SU-DHL-6 (cell line): ENCODE data around the gene RPS15.

Experiments
- H2AFZ ChIP-seq: fragments of 200-600 bp; sonication (generic); 2 replicates; pipeline ENCODE4 v1.6.1; 2014; ENCODE audit warnings: low read depth, mild to moderate bottlenecking, moderate library complexity, mixed read lengths, antibody characterized with exemption, low read length; ENCODE audit not compliant: severe bottlenecking
- H3F3A ChIP-seq: fragments of 200-600 bp; shearing (Covaris generic); 2 replicates; pipeline ENCODE4 v1.6.0; 2016; ENCODE audit warnings: antibody characterized with exemption, mild to moderate bottlenecking; ENCODE audit not compliant: insufficient read depth
- H3K27ac ChIP-seq: fragments of 200-600 bp; sonication (generic); 2 replicates; pipeline ENCODE4 v1.5.1; 2016; ENCODE audit warnings: low read depth, mild to moderate bottlenecking, low read length, moderate library complexity, mixed read lengths
- H3K27me3 ChIP-seq: fragments of 200-600 bp; sonication (generic), shearing (Covaris generic); 2 replicates; pipeline ENCODE4 v1.6.0; 2014; ENCODE audit warnings: mild to moderate bottlenecking, low read length
- H3K36me3 ChIP-seq: fragments of 200-600 bp; sonication (generic); 2 replicates; pipeline ENCODE4 v1.6.1; 2014; ENCODE audit warnings: mild to moderate bottlenecking, low read length, mixed read lengths
- H3K4me2 ChIP-seq: fragments of 300-600, 200-600 bp; shearing (Covaris generic), sonication (generic); 2 replicates; pipeline ENCODE4 v1.6.0; 2014; ENCODE audit warnings: low read length, low read depth, mild to moderate bottlenecking; ENCODE audit not compliant: poor library complexity, severe bottlenecking
- H3K4me3 ChIP-seq: fragments of 200-600 bp; sonication (generic); 2 replicates; pipeline ENCODE4 v1.5.1; 2014; ENCODE audit warnings: antibody characterized with exemption, low read length, mild to moderate bottlenecking, mixed read lengths; ENCODE audit not compliant: insufficient read depth, poor library complexity, severe bottlenecking
- H3K79me2 ChIP-seq: fragments of 200-600 bp; sonication (generic); 2 replicates; pipeline ENCODE4 v1.6.1; 2014; ENCODE audit warnings: mild to moderate bottlenecking, low read length, moderate library complexity; ENCODE audit not compliant: insufficient read depth
- H3K9ac ChIP-seq: fragments of 200-600 bp; sonication (generic); 2 replicates; pipeline ENCODE4 v1.7.0; 2014; ENCODE audit warnings: mild to moderate bottlenecking, low read length
- H3K9me2 ChIP-seq: fragments of 200-600 bp; sonication (generic); replicated peaks from 2 replicates; pipeline ENCODE4 v1.6.1; 2014; ENCODE audit warnings: low read length; ENCODE audit not compliant: insufficient read depth
- H3K9me3 ChIP-seq: fragments of 200-600 bp; sonication (generic); 2 replicates; pipeline ENCODE4 v1.6.1; 2014; ENCODE audit warnings: low read length, mixed read lengths; ENCODE audit not compliant: insufficient read depth
- H4K20me1 ChIP-seq: fragments of 200-600 bp; sonication (generic); 2 replicates; pipeline ENCODE4 v1.6.1; 2014; ENCODE audit warnings: low read depth, mild to moderate bottlenecking, antibody characterized with exemption, low read length, moderate library complexity, mixed read lengths
- CTCF ChIP-seq: fragments of 200-600 bp; sonication (generic); IDR thresholded peaks from one replicate; pipeline ENCODE4 v1.5.1; 2017; ENCODE audit warnings: antibody characterized with exemption, mild to moderate bottlenecking, low read length, moderate library complexity; ENCODE audit not compliant: insufficient read depth, poor library complexity, severe bottlenecking
- EZH2phosphoT487 ChIP-seq: fragments of 200-600 bp; sonication (generic), shearing (Covaris generic); conservative IDR thresholded peaks from 2 replicates; pipeline ENCODE4 v1.6.1; 2018; ENCODE audit warnings: mild to moderate bottlenecking, antibody characterized with exemption, low read length, moderate library complexity, mixed read lengths

Gene RPS15

GRCh38 chr19:1431759-1432506 is 6.3 kb upstream of the RPS15 start:
- no peaks in the 10 kb centered on the region for H4K20me1 ChIP-seq
- H3K27me3 ChIP-seq, result no peaks in the 10 kb centered on the region
- TF ChIP-seq EZH2phosphoT487 (no peak), CTCF (no peak)
- H3K27ac ChIP-seq, result no peak overlapping the region
- no peak overlapping the region for H3K4me3 ChIP-seq
- H3F3A ChIP-seq, result peaks cover 14% of the 10 kb centered on the region
- H3K79me2 ChIP-seq, result peaks cover 9% of the 10 kb centered on the region
- H2AFZ ChIP-seq, result no peak overlapping the region
- no peak overlapping the region for H3K9ac ChIP-seq
- peaks cover 11% of the 10 kb centered on the region; the same call in 1 of the 2 replicates for H3K36me3 ChIP-seq
- no peaks in the 10 kb centered on the region for H3K9me2 ChIP-seq
- H3K9me3 ChIP-seq, result no peaks in the 10 kb centered on the region
- H3K4me2 ChIP-seq, result no peak overlapping the region

- no peaks in the 10 kb centered on the region for H3K9me2 ChIP-seq
- no peaks in the 10 kb centered on the region for H3K9me3 ChIP-seq
- H3K27ac ChIP-seq, result no peak overlapping the region
- no peaks in the 10 kb centered on the region for H4K20me1 ChIP-seq
- no peak overlapping the region for H3K4me2 ChIP-seq
- H3K79me2 ChIP-seq, result peaks cover 6% of the 10 kb centered on the region; the same call in 1 of the 2 replicates
- TF ChIP-seq CTCF, result no peak
- no peak for TF ChIP-seq EZH2phosphoT487
- no peaks in the 10 kb centered on the region for H3K27me3 ChIP-seq
- H2AFZ ChIP-seq, result no peak overlapping the region
- peaks cover 18% of the 10 kb centered on the region for H3F3A ChIP-seq
- H3K36me3 ChIP-seq, result peaks cover 11% of the 10 kb centered on the region; the same call in 1 of the 2 replicates
- H3K4me3 ChIP-seq, result no peak overlapping the region
- no peak overlapping the region for H3K9ac ChIP-seq
Observed at GRCh38 chr19:1432507-1432887, 5.7 kb upstream of the RPS15 start.

- no peak overlapping the region for H2AFZ ChIP-seq
Observed at GRCh38 chr19:1433119-1434039, 4.8 kb upstream of the RPS15 start.

More at GRCh38 chr19:1433119-1434039, 4.8 kb upstream of the RPS15 start:
- H4K20me1 ChIP-seq, result no peaks in the 10 kb centered on the region
- peaks cover 26% of the 10 kb centered on the region for H3F3A ChIP-seq
- H3K79me2 ChIP-seq, result peaks cover 3% of the 10 kb centered on the region
- H3K27ac ChIP-seq, result no peak overlapping the region
- TF ChIP-seq EZH2phosphoT487, result no peak
- TF ChIP-seq CTCF, result no peak
- no peak overlapping the region for H3K4me2 ChIP-seq
- no peak overlapping the region for H3K9ac ChIP-seq
- H3K4me3 ChIP-seq, result no peak overlapping the region
- no peaks in the 10 kb centered on the region for H3K9me3 ChIP-seq
- H3K36me3 ChIP-seq, result peaks cover 6% of the 10 kb centered on the region; the same call in 1 of the 2 replicates
- H3K9me2 ChIP-seq, result no peaks in the 10 kb centered on the region
- H3K27me3 ChIP-seq, result no peaks in the 10 kb centered on the region
